Vagina (tissue), 2 donors: ENCODE results near the gene CD300H. TPM values are rescaled to one million over a fixed set of nuclear protein-coding genes. Genes with fewer than 3 reads are reported as not detected.
A peak's percentile ranks its signal among the peaks of the same experiment; 100 is the strongest.

ENCODE experiments used
- DNase-seq, 2 donors: peaks; one replicate each; pipeline ENCODE4 v3.0.0-alpha.2; 2017; ENCODE audit errors: extremely low spot score in 2 of 2
- H3K27ac ChIP-seq: fragments of 200-600 bp; sonication (generic); one replicate; pipeline ENCODE4 v1.5.1; 2019
- H3K27me3 ChIP-seq: fragments of 200-600 bp; sonication (generic); one replicate; pipeline ENCODE4 v1.5.1; 2019
- H3K36me3 ChIP-seq, 2 donors: fragments of 200-600 bp; sonication (generic); one replicate each; pipeline ENCODE4 v1.5.1; 2017 to 2019
- H3K4me1 ChIP-seq: fragments of 200-600 bp; sonication (generic); one replicate; pipeline ENCODE4 v1.5.1; 2019
- H3K4me3 ChIP-seq, 2 donors: fragments of 200-600 bp; sonication (generic); 1 replicate in 1 of 2; 2 replicates in 1 of 2; pipeline ENCODE4 v1.5.1; 2016 to 2019
- H3K9me3 ChIP-seq: fragments of 200-600 bp; sonication (generic); one replicate; pipeline ENCODE4 v1.5.1; 2019
- CTCF ChIP-seq, 3 experiments: fragments of 450-650 bp in 2 of 3; fragments of 200-600 bp in 1 of 3; sonication (generic) in 1 of 3; IDR thresholded peaks; one replicate each; pipeline ENCODE4 v1.5.1; 2017 to 2019; ENCODE audit warnings: antibody characterized with exemption in 3 of 3, mild to moderate bottlenecking in 2 of 3, moderate library complexity in 2 of 3
- POLR2A ChIP-seq, 2 donors: fragments of 450-650 bp; IDR thresholded peaks; one replicate each; pipeline ENCODE4 v1.6.1; 2017; ENCODE audit warnings: antibody characterized with exemption in 2 of 2, mild to moderate bottlenecking in 2 of 2, moderate library complexity in 2 of 2
- POLR2AphosphoS5 ChIP-seq, 2 donors: sonication (generic); formaldehyde crosslinking; IDR thresholded peaks; one replicate each; pipeline ENCODE4 v1.9.0; 2017; ENCODE audit warnings: antibody characterized with exemption in 2 of 2, mild to moderate bottlenecking in 2 of 2, low read depth in 1 of 2; ENCODE audit not compliant: insufficient read depth in 1 of 2
- intact Hi-C: fragments of 100-400 bp; cut with DNase I; formaldehyde crosslinking; loops from one replicate; pipeline ENCODE4 v1.15.1; 2023
- total RNA-seq: library from RNA; depleted of rRNA; stranded (reverse); fragments of >200 nt; gene quantifications from one replicate; pipeline ENCODE4 v1.2.3, GENCODE V29; 2016

Gene CD300H
- total RNA-seq, 1 donor from 2014 or later: not detected

GRCh38 chr17:74542166-74542565, 25.1 kb downstream of the CD300H start:
- no peaks in the 10 kb centered on the region for H3K9me3 ChIP-seq
- H3K4me3 ChIP-seq: no peak overlapping the region
- no peak overlapping the region for H3K27ac ChIP-seq
- intact Hi-C loops: no loop called here
- no peaks in the 10 kb centered on the region for H3K4me1 ChIP-seq
- H3K27me3 ChIP-seq: no peaks in the 10 kb centered on the region
- H3K36me3 ChIP-seq: no peaks in the 10 kb centered on the region
- no peak for DNase-seq
- TF ChIP-seq POLR2A (IDR thresholded peaks at IDR 0.05): no peak
- no peak for TF ChIP-seq CTCF (IDR thresholded peaks at IDR 0.05)
- no peak for TF ChIP-seq POLR2AphosphoS5 (IDR thresholded peaks at IDR 0.05; ENCODE audit: insufficient read depth in 1 of 2, low read depth in 1 of 2)

- no peak overlapping the region for H3K27ac ChIP-seq
- intact Hi-C loops: no loop called here
- no peak for DNase-seq
- no peak overlapping the region for H3K4me3 ChIP-seq
- H3K4me1 ChIP-seq: no peaks in the 10 kb centered on the region
- H3K36me3 ChIP-seq: no peaks in the 10 kb centered on the region
- TF ChIP-seq POLR2A (IDR thresholded peaks at IDR 0.05): no peak
- TF ChIP-seq CTCF (IDR thresholded peaks at IDR 0.05): no peak
- no peak for TF ChIP-seq POLR2AphosphoS5 (IDR thresholded peaks at IDR 0.05; ENCODE audit: insufficient read depth in 1 of 2, low read depth in 1 of 2)
- H3K27me3 ChIP-seq: no peaks in the 10 kb centered on the region
- H3K9me3 ChIP-seq: no peaks in the 10 kb centered on the region
Measured at GRCh38 chr17:74541176-74542111, 25.9 kb downstream of the CD300H start.

- Histone ChIP-seq H3K27ac (no peak overlapping the region), H3K36me3 (no peaks in the 10 kb centered on the region), H3K27me3 (no peaks in the 10 kb centered on the region), H3K9me3 (no peaks in the 10 kb centered on the region), H3K4me1 (no peaks in the 10 kb centered on the region), H3K4me3 (no peak overlapping the region)
- intact Hi-C loops: no loop called here
- no peak for DNase-seq
- no peak for TF ChIP-seq CTCF (IDR thresholded peaks at IDR 0.05)
- no peak for TF ChIP-seq POLR2A (IDR thresholded peaks at IDR 0.05)
- no peak for TF ChIP-seq POLR2AphosphoS5 (IDR thresholded peaks at IDR 0.05; ENCODE audit: insufficient read depth in 1 of 2, low read depth in 1 of 2)
Measured at GRCh38 chr17:74539281-74539820, 28.0 kb downstream of the CD300H start.

- no peak for TF ChIP-seq POLR2A (IDR thresholded peaks at IDR 0.05)
- no peak for TF ChIP-seq CTCF (IDR thresholded peaks at IDR 0.05)
- TF ChIP-seq POLR2AphosphoS5 (IDR thresholded peaks at IDR 0.05; ENCODE audit: insufficient read depth in 1 of 2, low read depth in 1 of 2): no peak
- intact Hi-C loops: no loop called here
- H3K9me3 ChIP-seq: no peaks in the 10 kb centered on the region
Measured at GRCh38 chr17:74536890-74537289, 30.4 kb downstream of the CD300H start.

GRCh38 chr17:74532115-74532514, 35.2 kb downstream of the CD300H start:
- no peak for TF ChIP-seq CTCF (IDR thresholded peaks at IDR 0.05)
- peak in 1 of 2 donors; percentile 14 for TF ChIP-seq POLR2A (IDR thresholded peaks at IDR 0.05)
- no peak for TF ChIP-seq POLR2AphosphoS5 (IDR thresholded peaks at IDR 0.05; ENCODE audit: insufficient read depth in 1 of 2, low read depth in 1 of 2)
- H3K4me1 ChIP-seq: no peaks in the 10 kb centered on the region
- intact Hi-C loops: no loop called here
- H3K4me3 ChIP-seq: no peak overlapping the region
- H3K36me3 ChIP-seq: no peaks in the 10 kb centered on the region
- no peaks in the 10 kb centered on the region for H3K9me3 ChIP-seq
- DNase-seq: peak; percentile 72 to 79
- no peaks in the 10 kb centered on the region for H3K27me3 ChIP-seq
- H3K27ac ChIP-seq: no peak overlapping the region

More at GRCh38 chr17:74536890-74537289, 30.4 kb downstream of the CD300H start:
- no peak for DNase-seq
- H3K27me3 ChIP-seq: no peaks in the 10 kb centered on the region
- no peaks in the 10 kb centered on the region for H3K4me1 ChIP-seq
- H3K27ac ChIP-seq: no peak overlapping the region
- no peaks in the 10 kb centered on the region for H3K36me3 ChIP-seq
- no peak overlapping the region for H3K4me3 ChIP-seq
